Suppressor macrophage treated with lipopolysaccharide for 4 hours (primary cell): ENCODE results near the gene DIP2B.
"Not testable (repeated sequence)": the region's sequence is repeated elsewhere in the genome, so short reads cannot be mapped to it uniquely, and the experiment has no call there.

ENCODE experiments used
- DNase-seq: peaks from one replicate; pipeline ENCODE4 v3.0.0-alpha.2; 2020

DIP2B gene

GRCh38 chr12:50555471-50555885 lies 50.7 kb downstream of the DIP2B start:
- DNase-seq = no peak

GRCh38 chr12:50556273-50556672 lies 51.5 kb downstream of the DIP2B start:
- no peak for DNase-seq

DNA sequence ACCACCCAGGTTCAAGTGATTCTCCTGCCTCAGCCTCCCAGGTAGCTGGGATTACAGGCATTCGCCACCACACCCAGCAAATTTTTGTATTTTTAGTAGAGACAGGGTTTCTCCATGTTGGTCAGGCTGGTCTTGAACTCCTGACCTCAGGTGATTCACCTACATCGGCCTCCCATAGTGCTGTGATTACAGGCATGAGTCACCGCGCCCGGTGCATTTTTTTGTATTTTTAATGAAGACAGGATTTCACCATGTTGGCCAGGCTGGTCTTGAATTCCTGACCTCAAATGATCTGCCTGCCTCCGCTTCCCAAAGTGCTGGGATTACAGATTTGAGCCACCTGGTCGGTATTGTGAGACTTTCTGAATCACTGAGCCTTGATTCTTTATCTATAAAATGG lies 52.0 kb downstream of the DIP2B start:
- DNase-seq = not testable (repeated sequence)

GRCh38 chr12:50557421-50557820 lies 52.6 kb downstream of the DIP2B start:
- DNase-seq = no peak

DNA sequence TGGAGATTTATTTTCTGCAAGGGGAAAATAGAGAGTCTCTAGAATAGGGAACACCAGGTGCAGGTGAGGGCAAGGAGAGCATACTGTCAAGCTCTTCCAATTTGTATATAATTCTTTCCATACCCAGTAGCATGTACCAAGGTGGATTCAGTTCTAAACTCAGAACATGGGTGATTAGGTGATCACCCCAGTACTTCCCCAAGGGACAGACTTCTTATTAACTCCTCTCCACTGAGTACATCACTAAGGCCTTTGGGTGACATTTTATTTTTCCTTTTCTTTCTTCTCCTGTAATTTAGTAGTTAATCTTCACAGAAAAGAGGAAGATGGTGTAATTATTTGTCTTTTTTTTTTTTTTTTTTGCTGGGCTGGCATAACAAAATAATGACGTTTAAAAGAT lies 54.2 kb downstream of the DIP2B start:
- DNase-seq = no peak

GRCh38 chr12:50562520-50563433 lies 58.0 kb downstream of the DIP2B start:
- peak; percentile 52 for DNase-seq

- no peak for DNase-seq
These were observed 58.6 kb downstream of the DIP2B start for GRCh38 chr12:50563434-50563787.

- peak; percentile 39 for DNase-seq
These were observed 59.6 kb downstream of the DIP2B start for GRCh38 chr12:50564237-50564947.

DNA sequence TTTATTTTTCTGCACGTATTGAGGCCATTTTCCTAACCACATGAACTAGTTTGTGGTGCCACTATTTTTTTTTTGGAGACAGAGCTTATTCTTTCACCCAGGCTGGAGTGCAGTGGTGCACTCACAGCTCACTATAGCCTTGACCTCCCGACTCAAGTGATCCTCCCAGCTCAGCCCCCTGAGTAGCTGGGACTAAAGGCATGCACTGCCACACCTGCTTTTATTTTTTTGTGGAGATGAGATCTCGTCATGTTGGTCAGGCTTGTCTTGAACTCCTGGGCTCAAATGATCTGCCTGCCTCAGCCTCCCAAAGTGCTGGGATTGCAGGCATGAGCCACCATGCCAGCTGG lies 60.1 kb downstream of the DIP2B start:
- no peak for DNase-seq

GRCh38 chr12:50566066-50566465 lies 61.3 kb downstream of the DIP2B start:
- DNase-seq = no peak

GRCh38 chr12:50567926-50568325 lies 63.1 kb downstream of the DIP2B start:
- DNase-seq = no peak

DNA sequence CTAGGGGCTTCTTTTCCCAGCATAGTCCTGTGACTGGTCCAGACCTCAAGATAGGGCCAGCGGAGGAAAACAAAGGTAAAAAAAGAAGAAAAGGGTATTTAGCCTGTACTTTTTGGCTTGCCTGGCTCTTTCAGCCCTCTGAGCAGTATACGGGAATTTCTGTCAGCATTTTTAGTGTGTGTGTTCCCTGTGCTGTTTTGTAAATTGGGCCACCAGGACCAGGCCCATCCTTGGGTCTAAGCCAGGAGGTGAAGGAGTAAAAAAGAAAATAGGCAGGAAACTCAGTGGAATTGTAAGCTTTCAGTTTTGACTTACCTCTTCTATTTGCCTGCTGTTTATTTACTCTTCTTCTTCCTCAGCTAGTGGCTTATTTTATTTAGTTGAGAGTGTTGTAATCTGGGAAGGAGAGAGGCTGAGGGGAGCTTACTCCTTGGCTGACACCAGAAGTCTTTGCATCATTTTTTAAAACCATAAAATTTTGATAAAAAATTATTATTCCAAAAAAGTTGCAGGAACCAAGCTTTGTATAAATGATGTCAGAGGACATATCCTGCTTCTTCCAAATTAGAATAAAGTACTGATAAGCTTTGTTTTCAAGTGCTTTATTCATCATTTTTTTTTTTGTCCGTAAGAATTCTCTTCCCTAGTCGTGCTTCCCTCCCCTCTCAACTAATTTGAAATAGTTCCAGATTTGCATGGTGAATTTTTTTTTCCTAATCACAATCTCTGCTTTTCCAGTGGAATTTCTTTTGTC lies 63.7 kb downstream of the DIP2B start:
- peak; percentile 21 for DNase-seq

DNA sequence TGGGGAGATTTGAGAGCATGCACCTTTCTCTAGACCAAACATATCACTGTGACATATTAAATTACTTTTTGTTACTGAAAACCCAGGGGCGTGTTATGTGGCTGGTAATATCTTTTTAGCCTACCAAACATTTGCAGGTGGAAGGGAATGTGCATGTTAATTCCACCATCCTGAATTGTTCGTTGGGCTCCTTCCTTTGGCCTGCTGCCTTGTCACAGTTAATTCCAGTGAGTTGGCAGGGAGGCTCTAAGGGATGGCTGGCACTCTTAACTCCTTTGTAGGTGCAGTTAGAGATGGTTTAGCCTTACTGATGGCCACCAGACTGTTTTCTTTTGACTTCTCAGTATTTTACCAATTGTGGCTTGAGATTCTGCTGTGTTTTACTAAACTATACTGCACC lies 64.5 kb downstream of the DIP2B start:
- no peak for DNase-seq

DNA sequence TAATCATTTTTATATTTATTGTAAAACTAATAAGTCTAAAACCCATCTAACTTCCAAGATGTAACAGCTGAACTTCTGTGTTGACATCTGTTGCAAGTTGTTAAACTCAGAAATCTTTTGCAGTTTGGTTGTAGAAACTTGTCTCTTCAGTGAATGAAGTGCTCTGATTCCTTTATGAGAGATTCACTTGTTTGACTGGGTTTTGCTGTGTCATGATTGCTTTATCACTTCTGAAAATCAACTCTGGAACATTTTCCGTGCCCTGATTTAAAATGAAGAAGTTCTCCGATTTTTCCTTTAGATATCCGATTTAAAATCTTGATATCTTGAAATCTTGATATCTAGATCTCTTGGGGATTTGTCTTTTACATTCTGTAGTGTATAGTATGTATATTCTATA lies 65.1 kb downstream of the DIP2B start:
- DNase-seq = no peak

DNA sequence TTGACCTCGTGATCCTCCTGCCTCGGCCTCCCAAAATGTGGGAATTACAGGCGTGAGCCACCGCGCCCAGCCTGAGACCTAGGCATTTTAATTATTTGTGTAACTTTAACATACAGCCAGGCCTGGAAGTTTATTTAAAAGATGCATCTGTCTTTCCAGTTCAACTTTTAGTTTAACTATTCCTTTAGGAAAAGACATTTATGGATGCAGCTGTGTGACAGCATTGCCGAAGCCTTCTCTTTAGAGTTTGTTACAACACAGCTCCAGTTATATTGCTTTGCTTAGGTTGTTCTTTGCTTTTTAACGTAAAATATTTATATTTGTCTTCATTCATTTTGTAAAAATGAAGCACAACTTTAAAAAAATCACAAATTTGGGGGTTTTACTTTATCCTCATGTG lies 67.0 kb downstream of the DIP2B start:
- DNase-seq = no peak

DNA sequence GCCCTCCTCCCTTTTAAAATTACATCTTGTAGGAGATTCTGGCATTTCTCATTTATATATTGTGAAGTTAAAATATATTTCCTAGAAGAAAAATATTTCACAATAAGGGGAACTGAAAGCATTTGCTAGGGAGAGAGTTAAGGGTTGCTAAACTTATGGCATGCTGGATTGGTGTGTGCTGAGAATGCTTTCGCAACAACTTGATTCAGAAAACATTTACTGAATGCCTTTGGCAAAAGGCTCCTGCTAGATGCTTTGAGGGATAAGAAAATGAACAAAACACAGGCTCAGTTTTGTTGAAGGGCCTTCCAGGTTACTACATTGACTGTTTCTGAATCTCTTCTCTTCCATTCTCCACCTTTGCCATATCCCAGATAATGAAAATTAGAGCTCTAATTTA lies 67.5 kb downstream of the DIP2B start:
- peak; percentile 91 for DNase-seq

- DNase-seq = no peak
These were observed 68.0 kb downstream of the DIP2B start for GRCh38 chr12:50572760-50573159.

GRCh38 chr12:50573271-50573670 lies 68.5 kb downstream of the DIP2B start:
- DNase-seq = no peak

- no peak for DNase-seq
These were observed 70.0 kb downstream of the DIP2B start for GRCh38 chr12:50574601-50575348.

DNA sequence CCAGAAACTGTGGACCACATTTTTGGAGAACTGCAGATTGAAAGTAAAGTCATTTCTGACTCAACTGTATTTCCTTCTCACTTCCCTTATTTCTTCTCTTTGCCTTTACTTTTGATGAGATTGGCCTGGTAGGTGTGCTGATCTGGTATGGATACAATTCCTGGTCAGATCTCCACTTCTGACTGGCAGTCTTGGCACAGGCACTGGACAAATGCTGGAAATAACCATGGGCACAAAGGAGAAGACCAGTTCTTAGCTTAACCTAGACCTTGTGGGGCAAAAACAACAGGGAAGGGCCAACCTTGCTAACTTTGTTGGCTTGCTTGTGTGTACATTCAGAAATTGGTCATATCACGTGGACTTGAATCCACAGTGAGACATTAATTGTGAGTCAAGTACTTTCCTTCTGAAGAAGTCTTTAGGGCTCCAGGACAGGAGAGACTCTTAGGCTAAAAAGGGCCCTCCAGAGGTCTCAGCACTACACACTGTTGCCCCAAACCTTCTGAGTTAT lies 75.0 kb downstream of the DIP2B start:
- no peak for DNase-seq

DNA sequence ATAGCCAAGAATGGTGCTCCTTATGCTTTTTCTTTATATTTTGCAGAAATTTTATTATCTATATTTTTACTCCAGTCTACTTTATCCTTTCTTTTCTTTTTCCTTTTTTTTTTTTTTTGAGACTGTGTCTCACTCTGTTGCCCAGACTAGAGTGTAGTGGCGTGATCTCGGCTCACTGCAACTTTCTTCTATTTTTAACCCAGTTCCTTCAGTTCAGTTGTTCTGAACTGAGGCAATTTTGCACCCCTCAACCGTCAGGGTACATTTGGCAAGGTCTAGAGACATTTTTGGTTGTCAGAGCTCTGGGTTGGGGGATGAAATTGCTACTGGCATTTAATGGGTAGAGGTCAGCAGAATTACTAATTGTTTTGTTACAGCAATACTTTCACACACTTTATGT lies 75.7 kb downstream of the DIP2B start:
- no peak for DNase-seq
